HepG2 (cell line): Measurements from ENCODE around the gene HOXA9. TPM values are rescaled to one million over a fixed set of nuclear protein-coding genes. Genes with fewer than 3 reads are reported as not detected.

Experiments used
- ATF7 ChIP-seq, 2 experiments: fragments of 450-650 bp in 1 of 2; sonication (generic) in 1 of 2; formaldehyde crosslinking in 1 of 2; IDR thresholded peaks; 2 replicates each; pipeline versions ENCODE4 v1.4.0 to v1.6.1; 2016 to 2020; ENCODE audit warnings: antibody characterized with exemption in 1 of 2, mild to moderate bottlenecking in 1 of 2, missing genetic modification reagents in 1 of 2
- BCL6 ChIP-seq: IDR thresholded peaks from 2 replicates; pipeline ENCODE4 v1.6.1; 2016; ENCODE audit warnings: missing genetic modification reagents, missing compliant biosample characterization
- BHLHE40 ChIP-seq: IDR thresholded peaks from 2 replicates; pipeline ENCODE4 v1.6.1; 2011; ENCODE audit warnings: low read length, improper control_type of control experiment
- CBFB ChIP-seq: sonication (generic); formaldehyde crosslinking; IDR thresholded peaks from 2 replicates; pipeline ENCODE4 v1.4.0; 2020; ENCODE audit warnings: missing genetic modification reagents
- CC2D1A ChIP-seq: sonication (generic); formaldehyde crosslinking; IDR thresholded peaks from 2 replicates; pipeline ENCODE4 v1.8.1; 2023; ENCODE audit warnings: mild to moderate bottlenecking, missing genetic modification reagents
- ESRRA ChIP-seq: sonication (generic); formaldehyde crosslinking; IDR thresholded peaks from 2 replicates; pipeline ENCODE4 v1.5.1; 2020; ENCODE audit warnings: mild to moderate bottlenecking, low read depth, missing genetic modification reagents
- GZF1 ChIP-seq: sonication (generic); formaldehyde crosslinking; IDR thresholded peaks from 2 replicates; pipeline ENCODE4 v1.5.1; 2020; ENCODE audit warnings: mild to moderate bottlenecking, missing genetic modification reagents
- HOXA3 ChIP-seq: sonication (generic); formaldehyde crosslinking; IDR thresholded peaks from 2 replicates; pipeline ENCODE4 v1.5.0; 2020; ENCODE audit warnings: missing genetic modification reagents
- IRF2 ChIP-seq: IDR thresholded peaks from 2 replicates; pipeline ENCODE4 v1.6.1; 2018; ENCODE audit warnings: missing genetic modification reagents, missing compliant biosample characterization
- MATR3 ChIP-seq: sonication (generic); formaldehyde crosslinking; IDR thresholded peaks from 2 replicates; pipeline ENCODE4 v1.4.0; 2020; ENCODE audit warnings: missing genetic modification reagents
- MIER2 ChIP-seq: IDR thresholded peaks from 2 replicates; pipeline ENCODE4 v1.6.1; 2016; ENCODE audit warnings: missing biosample characterization, missing genetic modification reagents
- NFYC ChIP-seq: IDR thresholded peaks from 2 replicates; pipeline ENCODE4 v1.6.1; 2016; ENCODE audit warnings: missing genetic modification reagents, missing compliant biosample characterization
- PRMT3 ChIP-seq: sonication (generic); formaldehyde crosslinking; IDR thresholded peaks from 2 replicates; pipeline ENCODE4 v1.8.1; 2022; ENCODE audit warnings: low read depth, mild to moderate bottlenecking, moderate library complexity, missing genetic modification reagents, borderline replicate concordance
- SMAD9 ChIP-seq: sonication (generic); formaldehyde crosslinking; IDR thresholded peaks from 2 replicates; pipeline ENCODE4 v1.5.1; 2020; ENCODE audit warnings: mild to moderate bottlenecking, missing genetic modification reagents
- THRA ChIP-seq: sonication (generic); formaldehyde crosslinking; IDR thresholded peaks from 2 replicates; pipeline ENCODE4 v1.4.0; 2020; ENCODE audit warnings: missing genetic modification reagents, borderline replicate concordance
- XBP1 ChIP-seq: sonication (generic); formaldehyde crosslinking; IDR thresholded peaks from 2 replicates; pipeline ENCODE4 v1.5.0; 2020; ENCODE audit warnings: missing genetic modification reagents
- ZBTB49 ChIP-seq: sonication (generic); formaldehyde crosslinking; IDR thresholded peaks from 2 replicates; pipeline ENCODE4 v1.4.0; 2020; ENCODE audit warnings: missing genetic modification reagents, borderline replicate concordance
- ZNF335 ChIP-seq: sonication (generic); formaldehyde crosslinking; IDR thresholded peaks from 2 replicates; pipeline ENCODE4 v1.4.0; 2020; ENCODE audit warnings: missing genetic modification reagents
- polyA plus RNA-seq, 8 experiments: library from polyadenylated mRNA; depleted of rRNA in 3 of 8; stranded (reverse) in 7 of 8; unstranded in 1 of 8; fragments of >200 nt; fragmentation: Illumina TruSeq in 4 of 8; extraction: Trizol in 4 of 8; gene quantifications; 2 replicates each; pipeline versions ENCODE4 v1.2.1 to v1.2.3, GENCODE V29; 2011 to 2016; ENCODE audit warnings: low read depth in 4 of 8, missing spikeins in 1 of 8, mixed read lengths in 1 of 8; ENCODE audit not compliant: insufficient read depth in 1 of 8
- total RNA-seq, 5 experiments: library from RNA; depleted of rRNA; stranded (reverse); fragments of >200 nt; fragmentation: Illumina TruSeq; extraction: Trizol; gene quantifications; 2 replicates each; pipeline ENCODE4 v1.2.3, GENCODE V29; 2016; ENCODE audit warnings: low read depth in 1 of 5
- TF ChIP-seq, protein P1 (sequence below): sonication (generic); formaldehyde crosslinking; IDR thresholded peaks from 2 replicates; pipeline ENCODE4 v1.5.0; 2020; ENCODE audit warnings: mild to moderate bottlenecking, missing genetic modification reagents, borderline replicate concordance

HOXA9 gene
- total and polyA plus RNA-seq, 2 of the 13 experiments (the other 11 are each of a cell fraction or from before 2014, with no cell fraction given), result not detected

DNA sequence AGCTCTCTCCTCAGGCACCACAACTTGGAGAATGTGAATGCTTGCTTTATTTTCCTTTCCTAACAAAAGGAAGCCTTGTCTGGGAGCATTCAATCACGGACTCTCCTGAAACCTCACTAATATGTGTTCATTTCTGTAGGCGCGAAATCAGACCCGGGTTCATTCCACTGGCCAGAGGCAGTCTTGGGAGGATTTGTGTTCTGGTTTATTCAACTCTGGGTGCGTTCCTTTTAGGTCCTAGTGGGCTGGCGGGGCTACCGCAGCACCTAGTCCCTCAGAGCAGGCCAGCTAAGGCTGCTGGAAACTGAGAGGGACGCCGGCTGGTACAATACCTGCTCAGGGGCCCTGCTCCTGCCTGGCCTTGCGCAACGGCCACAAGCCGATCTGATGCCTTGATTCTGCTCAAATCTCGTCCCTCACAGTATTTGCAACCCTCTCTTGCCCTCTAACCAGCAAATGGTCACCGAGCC lies 42.3 kb downstream of the HOXA9 start (continued):
- TF ChIP-seq, protein P1, sequence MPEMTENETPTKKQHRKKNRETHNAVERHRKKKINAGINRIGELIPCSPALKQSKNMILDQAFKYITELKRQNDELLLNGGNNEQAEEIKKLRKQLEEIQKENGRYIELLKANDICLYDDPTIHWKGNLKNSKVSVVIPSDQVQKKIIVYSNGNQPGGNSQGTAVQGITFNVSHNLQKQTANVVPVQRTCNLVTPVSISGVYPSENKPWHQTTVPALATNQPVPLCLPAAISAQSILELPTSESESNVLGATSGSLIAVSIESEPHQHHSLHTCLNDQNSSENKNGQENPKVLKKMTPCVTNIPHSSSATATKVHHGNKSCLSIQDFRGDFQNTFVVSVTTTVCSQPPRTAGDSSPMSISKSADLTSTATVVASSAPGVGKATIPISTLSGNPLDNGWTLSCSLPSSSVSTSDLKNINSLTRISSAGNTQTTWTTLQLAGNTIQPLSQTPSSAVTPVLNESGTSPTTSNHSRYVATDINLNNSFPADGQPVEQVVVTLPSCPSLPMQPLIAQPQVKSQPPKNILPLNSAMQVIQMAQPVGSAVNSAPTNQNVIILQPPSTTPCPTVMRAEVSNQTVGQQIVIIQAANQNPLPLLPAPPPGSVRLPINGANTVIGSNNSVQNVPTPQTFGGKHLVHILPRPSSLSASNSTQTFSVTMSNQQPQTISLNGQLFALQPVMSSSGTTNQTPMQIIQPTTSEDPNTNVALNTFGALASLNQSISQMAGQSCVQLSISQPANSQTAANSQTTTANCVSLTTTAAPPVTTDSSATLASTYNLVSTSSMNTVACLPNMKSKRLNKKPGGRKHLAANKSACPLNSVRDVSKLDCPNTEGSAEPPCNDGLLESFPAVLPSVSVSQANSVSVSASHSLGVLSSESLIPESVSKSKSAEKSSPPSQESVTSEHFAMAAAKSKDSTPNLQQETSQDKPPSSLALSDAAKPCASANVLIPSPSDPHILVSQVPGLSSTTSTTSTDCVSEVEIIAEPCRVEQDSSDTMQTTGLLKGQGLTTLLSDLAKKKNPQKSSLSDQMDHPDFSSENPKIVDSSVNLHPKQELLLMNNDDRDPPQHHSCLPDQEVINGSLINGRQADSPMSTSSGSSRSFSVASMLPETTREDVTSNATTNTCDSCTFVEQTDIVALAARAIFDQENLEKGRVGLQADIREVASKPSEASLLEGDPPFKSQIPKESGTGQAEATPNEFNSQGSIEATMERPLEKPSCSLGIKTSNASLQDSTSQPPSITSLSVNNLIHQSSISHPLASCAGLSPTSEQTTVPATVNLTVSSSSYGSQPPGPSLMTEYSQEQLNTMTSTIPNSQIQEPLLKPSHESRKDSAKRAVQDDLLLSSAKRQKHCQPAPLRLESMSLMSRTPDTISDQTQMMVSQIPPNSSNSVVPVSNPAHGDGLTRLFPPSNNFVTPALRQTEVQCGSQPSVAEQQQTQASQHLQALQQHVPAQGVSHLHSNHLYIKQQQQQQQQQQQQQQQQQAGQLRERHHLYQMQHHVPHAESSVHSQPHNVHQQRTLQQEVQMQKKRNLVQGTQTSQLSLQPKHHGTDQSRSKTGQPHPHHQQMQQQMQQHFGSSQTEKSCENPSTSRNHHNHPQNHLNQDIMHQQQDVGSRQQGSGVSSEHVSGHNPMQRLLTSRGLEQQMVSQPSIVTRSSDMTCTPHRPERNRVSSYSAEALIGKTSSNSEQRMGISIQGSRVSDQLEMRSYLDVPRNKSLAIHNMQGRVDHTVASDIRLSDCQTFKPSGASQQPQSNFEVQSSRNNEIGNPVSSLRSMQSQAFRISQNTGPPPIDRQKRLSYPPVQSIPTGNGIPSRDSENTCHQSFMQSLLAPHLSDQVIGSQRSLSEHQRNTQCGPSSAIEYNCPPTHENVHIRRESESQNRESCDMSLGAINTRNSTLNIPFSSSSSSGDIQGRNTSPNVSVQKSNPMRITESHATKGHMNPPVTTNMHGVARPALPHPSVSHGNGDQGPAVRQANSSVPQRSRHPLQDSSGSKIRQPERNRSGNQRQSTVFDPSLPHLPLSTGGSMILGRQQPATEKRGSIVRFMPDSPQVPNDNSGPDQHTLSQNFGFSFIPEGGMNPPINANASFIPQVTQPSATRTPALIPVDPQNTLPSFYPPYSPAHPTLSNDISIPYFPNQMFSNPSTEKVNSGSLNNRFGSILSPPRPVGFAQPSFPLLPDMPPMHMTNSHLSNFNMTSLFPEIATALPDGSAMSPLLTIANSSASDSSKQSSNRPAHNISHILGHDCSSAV (CRISPR knock-in tag), result no peak
- TF ChIP-seq GZF1 (CRISPR knock-in tag) (no peak), PRMT3 (CRISPR knock-in tag) (no peak), MIER2 (CRISPR knock-in tag) (no peak), CC2D1A (CRISPR knock-in tag) (no peak), THRA (CRISPR knock-in tag) (no peak), XBP1 (CRISPR knock-in tag) (no peak), ZNF335 (CRISPR knock-in tag) (no peak), HOXA3 (0 out of 2 replicates have a peak, but pooled peaks have one; percentile 23), BHLHE40 (no peak), BCL6 (CRISPR knock-in tag) (peak; percentile 53; the same call in 1 of the 2 replicates), ESRRA (CRISPR knock-in tag) (no peak), ATF7 (IDR thresholded peaks at IDR 0.05) (no peak), ATF7 (CRISPR knock-in tag; IDR thresholded peaks at IDR 0.05) (no peak), SMAD9 (CRISPR knock-in tag) (no peak), IRF2 (CRISPR knock-in tag) (peak; percentile 51; the same call in 1 of the 2 replicates), CBFB (CRISPR knock-in tag) (0 out of 2 replicates have a peak, but pooled peaks have one; percentile 22), NFYC (CRISPR knock-in tag) (no peak), ZBTB49 (CRISPR knock-in tag) (no peak), MATR3 (CRISPR knock-in tag) (no peak)
